Measurements from ENCODE around the gene SLC30A3. TPM values are rescaled to one million over a fixed set of nuclear protein-coding genes. Genes with fewer than 3 reads are reported as not detected.
"Not testable (repeated sequence)": the region's sequence is repeated elsewhere in the genome, so short reads cannot be mapped to it uniquely, and the experiment has no call there.

The SLC30A3 gene
- total RNA-seq, 6 experiments from 2014 or later: not detected

- no peaks in the 10 kb centered on the region for H3K9me3 ChIP-seq
- no peak overlapping the region for H3K4me3 ChIP-seq
- TF ChIP-seq POLR2A (IDR thresholded peaks at IDR 0.05) (no peak), CTCF (IDR thresholded peaks at IDR 0.05) (no peak)
- 83% methylated on average over 2 of the region's 2 CpGs for WGBS (ENCODE audit: insufficient coverage, low coverage, low lambda C conversion rate, missing lambda C conversion rate)
- ATAC-seq (no peak), DNase-seq (no peak)
- H3K36me3 ChIP-seq: no peaks in the 10 kb centered on the region
- H3K27me3 ChIP-seq: no peaks in the 10 kb centered on the region
- no peak overlapping the region for H3K27ac ChIP-seq
- H3K4me1 ChIP-seq: peaks cover 0 to 6% (median 0%) of the 10 kb centered on the region in 4 donors
- intact Hi-C loops (cut with DNase I): loop anchor here (10.0 kb wide), 2 partner anchors 136 to 176 kb away; partner anchors contain the start of genes PREB (in 1 of the 2) and PRR30 (in 1 of the 2)
Observed at GRCh38 chr2:27270670-27271069, 7.8 kb upstream of the SLC30A3 start.

GRCh38 chr2:27270131-27270530, 7.3 kb upstream of the SLC30A3 start:
- intact Hi-C loops (cut with DNase I): loop anchor here (10.0 kb wide), 2 partner anchors 135 to 175 kb away; partner anchors contain the start of genes PREB (in 1 of the 2) and PRR30 (in 1 of the 2)
- Histone ChIP-seq H3K9me3 (no peaks in the 10 kb centered on the region), H3K27me3 (no peaks in the 10 kb centered on the region), H3K36me3 (no peaks in the 10 kb centered on the region), H3K4me3 (no peak overlapping the region), H3K27ac (no peak overlapping the region), H3K4me1 (peaks cover 0 to 6% (median 0%) of the 10 kb centered on the region in 4 donors)
- 87% methylated on average over 3 of the region's 3 CpGs for WGBS (ENCODE audit: insufficient coverage, low coverage, low lambda C conversion rate, missing lambda C conversion rate)
- TF ChIP-seq POLR2A (IDR thresholded peaks at IDR 0.05): no peak
- no peak for TF ChIP-seq CTCF (IDR thresholded peaks at IDR 0.05)
- no peak for DNase-seq
- ATAC-seq: no peak

- intact Hi-C loops (cut with DNase I); ATAC-seq; H3K27ac ChIP-seq; H3K9me3 ChIP-seq; H3K36me3 ChIP-seq; DNase-seq; H3K4me3 ChIP-seq: not testable (repeated sequence)
- peaks cover 0 to 23% (median 0%) of the 10 kb centered on the region in 4 donors for H3K4me1 ChIP-seq
- H3K27me3 ChIP-seq: peaks cover 0 to 16% of the 10 kb centered on the region in 2 donors
- WGBS (ENCODE audit: insufficient coverage, low coverage, low lambda C conversion rate, missing lambda C conversion rate): 84% methylated on average over 12 of the region's 13 CpGs
Observed at GRCh38 chr2:27268296-27268695, 5.4 kb upstream of the SLC30A3 start.

- no peak for DNase-seq
- no peaks in the 10 kb centered on the region for H3K9me3 ChIP-seq
- ATAC-seq: no peak
- TF ChIP-seq POLR2A (IDR thresholded peaks at IDR 0.05) (no peak), CTCF (IDR thresholded peaks at IDR 0.05) (no peak)
- intact Hi-C loops (cut with DNase I): no loop called here
- H3K4me1 ChIP-seq: peaks cover 0 to 31% (median 2%) of the 10 kb centered on the region in 4 donors
- H3K27me3 ChIP-seq: peaks cover 0 to 27% of the 10 kb centered on the region in 2 donors
- H3K27ac ChIP-seq: no peak overlapping the region
- H3K4me3 ChIP-seq: no peak overlapping the region
- no peaks in the 10 kb centered on the region for H3K36me3 ChIP-seq
Observed at GRCh38 chr2:27265536-27265870, 2.7 kb upstream of the SLC30A3 start.

- no peaks in the 10 kb centered on the region for H3K9me3 ChIP-seq
- WGBS (ENCODE audit: insufficient coverage, low coverage, low lambda C conversion rate, missing lambda C conversion rate): 9% methylated on average over 12 of the region's 56 CpGs
- H3K4me1 ChIP-seq: peaks cover 0 to 31% (median 2%) of the 10 kb centered on the region in 4 donors
- DNase-seq (peak in 1 of 3 donors; percentile 63), ATAC-seq (peak; percentile 62 to 66 (median 62))
- H3K4me3 ChIP-seq: peak overlapping the region in 1 of 3 donors; percentile 14
- H3K27me3 ChIP-seq: peaks cover 0 to 27% of the 10 kb centered on the region in 2 donors
- TF ChIP-seq CTCF (IDR thresholded peaks at IDR 0.05) (peak; percentile 21 to 46 (median 41)), POLR2A (IDR thresholded peaks at IDR 0.05) (no peak)
- no peak overlapping the region for H3K27ac ChIP-seq
- intact Hi-C loops (cut with DNase I): no loop called here
- H3K36me3 ChIP-seq: no peaks in the 10 kb centered on the region
Observed at GRCh38 chr2:27264753-27265535, 2.1 kb upstream of the SLC30A3 start.

Data from right lobe of liver (tissue), 6 donors.